GM12892 (cell line): Measurements from ENCODE around the gene KBTBD6.

Experiments
- POLR2A ChIP-seq: IDR thresholded peaks from 2 replicates; pipeline ENCODE4 v1.6.1; 2011; ENCODE audit warnings: low read depth, low read length, control low read depth
- POLR2AphosphoS5 ChIP-seq: IDR thresholded peaks from 2 replicates; pipeline ENCODE4 v1.6.1; 2011; ENCODE audit warnings: low read depth, low read length, control low read depth

DNA sequence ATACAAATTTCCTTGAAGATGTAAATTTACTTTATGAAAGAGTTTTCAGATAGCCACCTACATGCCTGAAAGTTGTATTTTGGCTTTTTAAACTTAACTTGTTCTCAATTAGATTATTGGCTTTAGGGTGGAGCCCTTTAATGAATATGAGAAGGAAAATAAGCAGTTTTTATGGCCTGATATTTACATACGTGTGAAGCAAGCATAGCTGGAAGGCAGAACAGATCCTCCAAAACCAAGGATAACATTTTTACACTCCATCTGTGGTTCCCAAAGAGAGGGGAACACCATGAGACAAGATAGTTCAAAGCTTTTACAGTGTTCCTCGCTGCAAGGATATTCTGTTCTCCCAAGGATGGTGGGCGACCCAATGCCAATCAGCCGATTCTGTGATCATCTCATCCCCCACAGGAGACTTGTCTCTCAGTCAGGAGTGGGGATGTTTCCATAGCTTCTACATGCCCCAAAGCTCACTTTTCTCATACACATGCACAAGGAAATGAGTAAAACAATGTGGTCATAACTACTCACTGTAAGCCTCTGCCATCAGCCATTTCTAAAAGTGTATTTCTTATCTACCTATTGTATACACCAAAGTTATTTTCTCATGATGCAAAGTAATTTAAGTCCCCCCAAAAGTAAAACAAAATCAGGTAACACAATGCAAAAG is 24.6 kb upstream of the KBTBD6 start:
- no peak for TF ChIP-seq POLR2A
- TF ChIP-seq POLR2AphosphoS5, result no peak
